WTC11 (cell line): ENCODE results near the gene ACSF3. TPM values are rescaled to one million over a fixed set of nuclear protein-coding genes. Genes with fewer than 3 reads are reported as not detected.
A peak's percentile ranks its signal among the peaks of the same experiment; 100 is the strongest.

Experiments used
- ATAC-seq: fragments of 200-7000 bp; cut with Tn5 transposase; 2 replicates; pipeline ENCODE4 v1.10.0; 2021; ENCODE audit warnings: mild to moderate bottlenecking, moderate library complexity
- CTCF ChIA-PET: fragments of 300-600 bp; sonication (Branson Sonifier 250); formaldehyde crosslinking; loops from one replicate; lab custom pipeline; 2021; ENCODE audit warnings: antibody characterized with exemption; lab: Charles Lee
- POLR2A ChIA-PET: fragments of 350-600 bp; sonication (Branson Sonifier 250); formaldehyde crosslinking; loops from one replicate; lab custom pipeline; 2021; ENCODE audit warnings: antibody characterized with exemption; lab: Charles Lee
- DNase-seq: peaks from one replicate; pipeline ENCODE4 v3.0.0; 2021; ENCODE audit warnings: low spot score
- H3K27ac Mint-ChIP-seq: 2 replicates; pipeline ENCODE4 v1.8.0; 2021; ENCODE audit warnings: mixed read lengths
- H3K27me3 Mint-ChIP-seq: 2 replicates; pipeline ENCODE4 v1.8.0; 2021; ENCODE audit warnings: low read depth, mild to moderate bottlenecking, moderate library complexity, mixed read lengths
- H3K36me3 Mint-ChIP-seq: 2 replicates; pipeline ENCODE4 v1.8.0; 2021; ENCODE audit warnings: mixed read lengths
- H3K4me1 Mint-ChIP-seq: 2 replicates; pipeline ENCODE4 v1.8.0; 2022; ENCODE audit warnings: mixed read lengths
- H3K4me3 Mint-ChIP-seq: 2 replicates; pipeline ENCODE4 v1.8.0; 2021; ENCODE audit warnings: mild to moderate bottlenecking, moderate library complexity, mixed read lengths
- H3K9me3 Mint-ChIP-seq: 2 replicates; pipeline ENCODE4 v1.8.0; 2021; ENCODE audit warnings: mixed read lengths
- AR ChIP-seq: fragments of 250-450 bp; sonication (Bioruptor Pico); IDR thresholded peaks from 2 replicates; pipeline ENCODE4 v1.9.0; 2021; ENCODE audit warnings: mild to moderate bottlenecking
- ATF1 ChIP-seq: sonication (generic); formaldehyde crosslinking; IDR thresholded peaks from 2 replicates; pipeline ENCODE4 v1.8.1; 2023; ENCODE audit warnings: mild to moderate bottlenecking, moderate library complexity, missing genetic modification reagents
- CREB1 ChIP-seq: sonication (generic); formaldehyde crosslinking; IDR thresholded peaks from 2 replicates; pipeline ENCODE4 v1.8.0; 2023; ENCODE audit warnings: mild to moderate bottlenecking, missing genetic modification reagents
- ELF4 ChIP-seq: sonication (generic); formaldehyde crosslinking; IDR thresholded peaks from 2 replicates; pipeline ENCODE4 v1.8.1; 2022; ENCODE audit warnings: low read depth, mild to moderate bottlenecking, moderate library complexity, missing genetic modification reagents
- ETV6 ChIP-seq: sonication (generic); formaldehyde crosslinking; IDR thresholded peaks from 2 replicates; pipeline ENCODE4 v1.8.1; 2022; ENCODE audit warnings: mild to moderate bottlenecking, missing genetic modification reagents
- FOXJ3 ChIP-seq: sonication (generic); formaldehyde crosslinking; IDR thresholded peaks from 2 replicates; pipeline ENCODE4 v1.9.0; 2021; ENCODE audit warnings: missing genetic modification reagents, mild to moderate bottlenecking, borderline replicate concordance
- FOXP4 ChIP-seq: sonication (generic); formaldehyde crosslinking; IDR thresholded peaks from 2 replicates; pipeline ENCODE4 v1.8.0; 2022; ENCODE audit warnings: mild to moderate bottlenecking, missing genetic modification reagents
- GRHL2 ChIP-seq: fragments of 250-450 bp; sonication (Bioruptor Pico); IDR thresholded peaks from 2 replicates; pipeline ENCODE4 v1.8.0; 2022; ENCODE audit warnings: mild to moderate bottlenecking, moderate library complexity; ENCODE audit not compliant: insufficient replicate concordance, severe bottlenecking
- HMGA2 ChIP-seq: fragments of 250-450 bp; sonication (Bioruptor Pico); IDR thresholded peaks from 2 replicates; pipeline ENCODE4 v1.4.0; 2021; ENCODE audit warnings: mild to moderate bottlenecking, moderate library complexity
- IRF1 ChIP-seq: sonication (generic); formaldehyde crosslinking; IDR thresholded peaks from 2 replicates; pipeline ENCODE4 v1.8.0; 2023; ENCODE audit warnings: missing genetic modification reagents
- MYBL2 ChIP-seq: sonication (generic); formaldehyde crosslinking; IDR thresholded peaks from 2 replicates; pipeline ENCODE4 v1.8.1; 2023; ENCODE audit warnings: mild to moderate bottlenecking, moderate library complexity, missing genetic modification reagents
- NFE2L1 ChIP-seq: sonication (generic); formaldehyde crosslinking; IDR thresholded peaks from 2 replicates; pipeline ENCODE4 v1.8.1; 2023; ENCODE audit warnings: missing genetic modification reagents
- NFYB ChIP-seq: sonication (generic); formaldehyde crosslinking; conservative IDR thresholded peaks from 2 replicates; pipeline ENCODE4 v1.8.0; 2022; ENCODE audit warnings: low read depth, missing genetic modification reagents
- NR1H2 ChIP-seq: sonication (generic); formaldehyde crosslinking; IDR thresholded peaks from 2 replicates; pipeline ENCODE4 v1.9.0; 2021; ENCODE audit warnings: mild to moderate bottlenecking, moderate library complexity, missing genetic modification reagents
- NR3C1 ChIP-seq: sonication (generic); formaldehyde crosslinking; conservative IDR thresholded peaks from 2 replicates; pipeline ENCODE4 v1.8.1; 2023; ENCODE audit warnings: low read depth, mild to moderate bottlenecking, missing genetic modification reagents
- RELA ChIP-seq: sonication (generic); formaldehyde crosslinking; IDR thresholded peaks from 2 replicates; pipeline ENCODE4 v1.8.1; 2022; ENCODE audit warnings: missing genetic modification reagents, mild to moderate bottlenecking, borderline replicate concordance
- SMAD3 ChIP-seq: sonication (generic); formaldehyde crosslinking; IDR thresholded peaks from 2 replicates; pipeline ENCODE4 v1.8.0; 2022; ENCODE audit warnings: missing genetic modification reagents, mild to moderate bottlenecking, borderline replicate concordance
- SMAD4 ChIP-seq: sonication (generic); formaldehyde crosslinking; IDR thresholded peaks from 2 replicates; pipeline ENCODE4 v1.8.0; 2022; ENCODE audit warnings: mild to moderate bottlenecking, missing genetic modification reagents
- USF2 ChIP-seq: sonication (generic); formaldehyde crosslinking; IDR thresholded peaks from 2 replicates; pipeline ENCODE4 v1.8.1; 2023; ENCODE audit warnings: mild to moderate bottlenecking, missing genetic modification reagents, moderate library complexity
- ZNF138 ChIP-seq: sonication (generic); formaldehyde crosslinking; conservative IDR thresholded peaks from 2 replicates; pipeline ENCODE4 v1.8.1; 2022; ENCODE audit warnings: mild to moderate bottlenecking, moderate library complexity, missing genetic modification reagents
- ZNF281 ChIP-seq: sonication (generic); formaldehyde crosslinking; IDR thresholded peaks from 2 replicates; pipeline ENCODE4 v1.8.0; 2023; ENCODE audit warnings: mild to moderate bottlenecking, missing genetic modification reagents
- ZNF425 ChIP-seq: fragments of 250-450 bp; sonication (Bioruptor Pico); conservative IDR thresholded peaks from 2 replicates; pipeline ENCODE4 v1.9.0; 2021; ENCODE audit warnings: mild to moderate bottlenecking
- ZSCAN18 ChIP-seq: fragments of 250-450 bp; sonication (Bioruptor Pico); IDR thresholded peaks from 2 replicates; pipeline ENCODE4 v2.1.2; 2022; ENCODE audit warnings: mild to moderate bottlenecking, moderate library complexity
- total RNA-seq: library from RNA; stranded (reverse); gene quantifications from 3 replicates; pipeline ENCODE4 v1.2.3, GENCODE V29; 2021

ACSF3 gene
- total RNA-seq, 1 experiment from 2014 or later = 22.9 TPM

- no peak for TF ChIP-seq AR
- TF ChIP-seq ZNF138 (CRISPR knock-in tag) = no peak
- no peak for TF ChIP-seq ZSCAN18
- TF ChIP-seq ELF4 (CRISPR knock-in tag) = no peak
- TF ChIP-seq ATF1 = no peak
- TF ChIP-seq RELA (CRISPR knock-in tag) = no peak
- TF ChIP-seq MYBL2 (CRISPR knock-in tag) = no peak
Observed at GRCh38 chr16:89090669-89091426, 2.8 kb upstream of the ACSF3 start (continued).

- H3K4me3 Mint-ChIP-seq = peak overlapping the region; percentile 49
- ChIA-PET CTCF (interaction anchor here (2.2 kb wide), 1 partner anchor 75 kb away, joined by 8 read pairs; no protein-coding TSS in a partner anchor), POLR2A (no interaction called here)
- ATAC-seq (no peak), DNase-seq (no peak)
- H3K27me3 Mint-ChIP-seq = peaks cover 26% of the 10 kb centered on the region
- H3K36me3 Mint-ChIP-seq = no peaks in the 10 kb centered on the region; the same call in 1 of the 2 replicates
- peaks cover 25% of the 10 kb centered on the region for H3K4me1 Mint-ChIP-seq
- no peak overlapping the region for H3K27ac Mint-ChIP-seq
- H3K9me3 Mint-ChIP-seq = no peaks in the 10 kb centered on the region
- no peak for TF ChIP-seq FOXJ3 (CRISPR knock-in tag)
- no peak for TF ChIP-seq NFYB (CRISPR knock-in tag)
- no peak for TF ChIP-seq IRF1 (CRISPR knock-in tag)
- no peak for TF ChIP-seq ZNF425 (CRISPR knock-in tag)
- no peak for TF ChIP-seq ZNF281 (CRISPR knock-in tag)
- no peak for TF ChIP-seq FOXP4 (CRISPR knock-in tag)
- TF ChIP-seq USF2 (CRISPR knock-in tag) = no peak
- no peak for TF ChIP-seq CREB1 (CRISPR knock-in tag)
- TF ChIP-seq ETV6 (CRISPR knock-in tag) = no peak
- no peak for TF ChIP-seq NFE2L1 (CRISPR knock-in tag)
- no peak for TF ChIP-seq SMAD4
- TF ChIP-seq NR3C1 (CRISPR knock-in tag) = no peak
- no peak for TF ChIP-seq GRHL2
- TF ChIP-seq NR1H2 (CRISPR knock-in tag) = no peak
- no peak for TF ChIP-seq HMGA2
- no peak for TF ChIP-seq SMAD3 (CRISPR knock-in tag)
Observed at GRCh38 chr16:89092013-89092412, 1.6 kb upstream of the ACSF3 start.
